Stimulated activated CD4-positive, alpha-beta T cell treated with anti-CD3 and anti-CD28 coated beads, Interleukin-15, amount 100 ng/mL, for 48 hours (primary cell): Measurements from ENCODE around the gene STAT5A.
"Not testable (repeated sequence)": the region's sequence is repeated elsewhere in the genome, so short reads cannot be mapped to it uniquely, and the experiment has no call there.

ENCODE experiments used
- DNase-seq, 2 donors: peaks; one replicate each; pipeline ENCODE4 v3.0.0-alpha.2; 2020; ENCODE audit warnings: low read depth in 2 of 2

Gene STAT5A

GRCh38 chr17:42333053-42333452, 44.8 kb downstream of the STAT5A start:
- no peak for DNase-seq

- DNase-seq, result no peak
Measured at GRCh38 chr17:42334677-42335076, 46.4 kb downstream of the STAT5A start.

- peak; percentile 76 to 81 for DNase-seq
Measured at GRCh38 chr17:42337442-42337841, 49.1 kb downstream of the STAT5A start.

GRCh38 chr17:42338427-42338985, 50.2 kb downstream of the STAT5A start:
- no peak for DNase-seq

- DNase-seq, result no peak
Measured at GRCh38 chr17:42339221-42339620, 50.9 kb downstream of the STAT5A start.

- peak in 1 of 2 donors; percentile 42 for DNase-seq
Measured at GRCh38 chr17:42340691-42341127, 52.4 kb downstream of the STAT5A start.

- DNase-seq, result no peak
Measured at GRCh38 chr17:42341568-42341967, 53.3 kb downstream of the STAT5A start.

- DNase-seq, result peak in 1 of 2 donors; percentile 50
Measured at GRCh38 chr17:42342242-42343008, 54.1 kb downstream of the STAT5A start.

GRCh38 chr17:42345396-42346073, 57.2 kb downstream of the STAT5A start:
- no peak for DNase-seq

GRCh38 chr17:42346481-42346880, 58.2 kb downstream of the STAT5A start:
- no peak for DNase-seq

- DNase-seq, result no peak
Measured at GRCh38 chr17:42347198-42347597, 58.9 kb downstream of the STAT5A start.

GRCh38 chr17:42347606-42348005, 59.3 kb downstream of the STAT5A start:
- no peak for DNase-seq

GRCh38 chr17:42348104-42348503, 59.8 kb downstream of the STAT5A start:
- no peak for DNase-seq

GRCh38 chr17:42354956-42355843, 66.9 kb downstream of the STAT5A start:
- no peak for DNase-seq

GRCh38 chr17:42358434-42358833, 70.1 kb downstream of the STAT5A start:
- no peak for DNase-seq

- no peak for DNase-seq
Measured at GRCh38 chr17:42359133-42359532, 70.8 kb downstream of the STAT5A start.

- not testable (repeated sequence) for DNase-seq
Measured at GRCh38 chr17:42360388-42360787, 72.1 kb downstream of the STAT5A start.
